SH-SY5Y (cell line): ENCODE results near the gene HEATR1.

ENCODE experiments used
- GATA2 ChIP-seq: IDR thresholded peaks from 2 replicates; pipeline ENCODE4 v1.6.1; 2011; ENCODE audit warnings: mild to moderate bottlenecking, low read depth, low read length
- GATA3 ChIP-seq: IDR thresholded peaks from 2 replicates; pipeline ENCODE4 v1.6.1; 2011; ENCODE audit warnings: low read depth, mild to moderate bottlenecking, low read length, moderate library complexity

- TF ChIP-seq GATA2 (no peak), GATA3 (no peak)
Observed at GRCh38 chr1:236604905-236605806, 840 bp upstream of the HEATR1 start.
